Measurements from ENCODE around the gene DHX58. TPM values are rescaled to one million over a fixed set of nuclear protein-coding genes. Genes with fewer than 3 reads are reported as not detected.

The DHX58 gene
- total RNA-seq, 1 experiment from 2014 or later, result 0.79 TPM

GRCh38 chr17:42130310-42130936 lies 17.9 kb upstream of the DHX58 start:
- no TSS peak for BruUV-seq (replicated peaks)
- no peaks in the 10 kb centered on the region for H3K9me3 ChIP-seq
- 0 out of 2 replicates have a peak, but pooled peaks cover 2% of the 10 kb centered on the region for H3K4me1 ChIP-seq
- H3K4me3 ChIP-seq (ENCODE audit: low read depth, low read length), result no peak overlapping the region
- Mint-ChIP-seq H3K9me3 (ENCODE audit: unreplicated experiment) (no peaks in the 10 kb centered on the region), H3K4me3 (ENCODE audit: unreplicated experiment) (no peak overlapping the region), H3K27me3 (ENCODE audit: insufficient read depth, unreplicated experiment) (no peaks in the 10 kb centered on the region), H3K36me3 (ENCODE audit: insufficient read depth, unreplicated experiment) (peaks cover 53% of the 10 kb centered on the region), H3K27ac (ENCODE audit: unreplicated experiment) (no peak overlapping the region), H3K4me1 (ENCODE audit: low read depth, unreplicated experiment) (no peaks in the 10 kb centered on the region)
- intact Hi-C loops (cut with micrococcal nuclease; ENCODE audit: unreplicated experiment), result no loop called here
- ChIA-PET POLR2A (no interaction called here), CTCF (interaction anchor here (0.8 to 1.4 kb wide), 4 partner anchors 10 to 121 kb away, joined by 4 to 5 read pairs (median 4); partner anchors contain the start of genes KAT2A and KCNH4)
- no peaks in the 10 kb centered on the region for H3K27me3 ChIP-seq (replicated peaks; ENCODE audit: control insufficient read depth, insufficient read depth, low read length)
- TF ChIP-seq, protein P1, sequence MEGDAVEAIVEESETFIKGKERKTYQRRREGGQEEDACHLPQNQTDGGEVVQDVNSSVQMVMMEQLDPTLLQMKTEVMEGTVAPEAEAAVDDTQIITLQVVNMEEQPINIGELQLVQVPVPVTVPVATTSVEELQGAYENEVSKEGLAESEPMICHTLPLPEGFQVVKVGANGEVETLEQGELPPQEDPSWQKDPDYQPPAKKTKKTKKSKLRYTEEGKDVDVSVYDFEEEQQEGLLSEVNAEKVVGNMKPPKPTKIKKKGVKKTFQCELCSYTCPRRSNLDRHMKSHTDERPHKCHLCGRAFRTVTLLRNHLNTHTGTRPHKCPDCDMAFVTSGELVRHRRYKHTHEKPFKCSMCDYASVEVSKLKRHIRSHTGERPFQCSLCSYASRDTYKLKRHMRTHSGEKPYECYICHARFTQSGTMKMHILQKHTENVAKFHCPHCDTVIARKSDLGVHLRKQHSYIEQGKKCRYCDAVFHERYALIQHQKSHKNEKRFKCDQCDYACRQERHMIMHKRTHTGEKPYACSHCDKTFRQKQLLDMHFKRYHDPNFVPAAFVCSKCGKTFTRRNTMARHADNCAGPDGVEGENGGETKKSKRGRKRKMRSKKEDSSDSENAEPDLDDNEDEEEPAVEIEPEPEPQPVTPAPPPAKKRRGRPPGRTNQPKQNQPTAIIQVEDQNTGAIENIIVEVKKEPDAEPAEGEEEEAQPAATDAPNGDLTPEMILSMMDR (IDR thresholded peaks at IDR 0.05; ENCODE audit: insufficient read depth in 1 of 2, low read depth in 1 of 2, low read length in 1 of 2, severe bottlenecking in 1 of 2, unreplicated experiment in 1 of 2), result peak in 1 of 2 experiments; percentile 27
- no peak for DNase-seq
- peaks cover 6% of the 10 kb centered on the region; the same call in 1 of the 2 replicates for H3K36me3 ChIP-seq (ENCODE audit: control insufficient read depth, insufficient read depth, low read length)

DNA sequence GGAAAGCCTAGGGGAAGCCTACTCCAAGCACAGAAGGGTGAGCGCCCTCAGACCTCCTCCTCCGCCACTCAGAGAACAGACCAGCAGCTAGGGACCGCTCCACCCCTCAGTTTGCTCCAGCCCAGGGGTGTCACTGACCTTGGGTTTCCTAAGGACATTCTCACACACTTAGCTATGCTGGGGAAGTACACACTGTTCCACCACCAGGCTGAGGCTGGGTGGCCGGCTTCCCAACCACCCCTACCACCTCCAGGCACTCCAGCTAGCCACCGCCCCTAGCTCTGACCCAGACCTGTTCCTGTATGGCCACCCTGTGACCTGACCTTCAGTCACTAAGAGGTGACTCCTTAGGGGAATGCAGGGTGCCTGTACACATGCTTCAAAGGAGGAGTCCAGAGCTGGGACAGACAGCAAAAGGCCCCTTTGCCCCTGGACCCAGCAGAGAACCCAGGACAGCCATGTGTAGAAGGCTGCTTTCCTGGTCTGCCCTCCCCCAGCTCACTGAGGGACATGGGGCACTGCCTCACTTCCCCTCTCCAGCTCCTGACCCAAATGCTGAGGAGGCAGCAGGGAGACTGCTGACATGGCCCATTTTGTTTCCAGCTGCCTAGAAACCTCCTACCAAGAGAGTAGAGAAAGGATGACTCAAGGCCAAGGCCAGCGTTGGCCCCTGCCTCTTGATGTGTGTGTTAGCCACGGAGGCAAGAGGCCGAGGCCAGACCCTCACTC lies 16.8 kb upstream of the DHX58 start:
- Histone ChIP-seq H3K27me3 (replicated peaks; ENCODE audit: control insufficient read depth, insufficient read depth, low read length) (no peaks in the 10 kb centered on the region), H3K4me1 (no peaks in the 10 kb centered on the region), H3K9me3 (no peaks in the 10 kb centered on the region), H3K4me3 (ENCODE audit: low read depth, low read length) (no peak overlapping the region), H3K36me3 (ENCODE audit: control insufficient read depth, insufficient read depth, low read length) (peaks cover 6% of the 10 kb centered on the region; the same call in 1 of the 2 replicates)
- no peaks in the 10 kb centered on the region for H3K27me3 Mint-ChIP-seq (ENCODE audit: insufficient read depth, unreplicated experiment)
- TF ChIP-seq, protein P1 (IDR thresholded peaks at IDR 0.05; ENCODE audit: insufficient read depth in 1 of 2, low read depth in 1 of 2, low read length in 1 of 2, severe bottlenecking in 1 of 2, unreplicated experiment in 1 of 2), result no peak
- intact Hi-C loops (cut with micrococcal nuclease; ENCODE audit: unreplicated experiment), result no loop called here
- H3K4me3 Mint-ChIP-seq (ENCODE audit: unreplicated experiment), result no peak overlapping the region
- no peak for DNase-seq
- H3K9me3 Mint-ChIP-seq (ENCODE audit: unreplicated experiment), result no peaks in the 10 kb centered on the region
- no TSS peak for BruUV-seq (replicated peaks)
- H3K4me1 Mint-ChIP-seq (ENCODE audit: low read depth, unreplicated experiment), result no peaks in the 10 kb centered on the region
- ChIA-PET CTCF (interaction anchor here (1.2 kb wide), 1 partner anchor 9 kb away, joined by 4 read pairs; the partner anchor contains the start of gene KAT2A), POLR2A (no interaction called here)
- H3K27ac Mint-ChIP-seq (ENCODE audit: unreplicated experiment), result no peak overlapping the region
- H3K36me3 Mint-ChIP-seq (ENCODE audit: insufficient read depth, unreplicated experiment), result peaks cover 52% of the 10 kb centered on the region

GRCh38 chr17:42127414-42127813 lies 14.9 kb upstream of the DHX58 start:
- peaks cover 58% of the 10 kb centered on the region for H3K36me3 Mint-ChIP-seq (ENCODE audit: insufficient read depth, unreplicated experiment)
- H3K9me3 ChIP-seq, result no peaks in the 10 kb centered on the region
- no TSS peak for BruUV-seq (replicated peaks)
- no peaks in the 10 kb centered on the region for H3K9me3 Mint-ChIP-seq (ENCODE audit: unreplicated experiment)
- no peak for DNase-seq
- H3K4me1 ChIP-seq, result no peaks in the 10 kb centered on the region
- CTCF ChIA-PET, result interaction anchor here (0.7 kb wide), 1 partner anchor 54 kb away, joined by 3 read pairs; no protein-coding TSS in a partner anchor
- H3K27me3 Mint-ChIP-seq (ENCODE audit: insufficient read depth, unreplicated experiment), result no peaks in the 10 kb centered on the region
- H3K4me3 ChIP-seq (ENCODE audit: low read depth, low read length), result no peak overlapping the region
- H3K36me3 ChIP-seq (ENCODE audit: control insufficient read depth, insufficient read depth, low read length), result peaks cover 6% of the 10 kb centered on the region; the same call in 1 of the 2 replicates
- no peaks in the 10 kb centered on the region for H3K27me3 ChIP-seq (replicated peaks; ENCODE audit: control insufficient read depth, insufficient read depth, low read length)
- intact Hi-C loops (cut with micrococcal nuclease; ENCODE audit: unreplicated experiment), result no loop called here
- TF ChIP-seq, protein P1 (IDR thresholded peaks at IDR 0.05; ENCODE audit: insufficient read depth in 1 of 2, low read depth in 1 of 2, low read length in 1 of 2, severe bottlenecking in 1 of 2, unreplicated experiment in 1 of 2), result no peak
- no peak overlapping the region for H3K4me3 Mint-ChIP-seq (ENCODE audit: unreplicated experiment)
- no peaks in the 10 kb centered on the region for H3K4me1 Mint-ChIP-seq (ENCODE audit: low read depth, unreplicated experiment)
- POLR2A ChIA-PET, result no interaction called here
- H3K27ac Mint-ChIP-seq (ENCODE audit: unreplicated experiment), result no peak overlapping the region

All from Caco-2 (cell line).